HEK293 (cell line): Measurements from ENCODE around the gene ACAP3.
A peak's percentile ranks its signal among the peaks of the same experiment; 100 is the strongest.

ENCODE experiments used
- CTCF ChIA-PET: fragments of 350-600 bp; formaldehyde crosslinking; extraction: SDS; loops from one replicate; lab custom pipeline; 2021; ENCODE audit warnings: antibody characterized with exemption; lab: Yijun Ruan, JAX
- POLR2A ChIA-PET: fragments of 300-600 bp; formaldehyde crosslinking; extraction: SDS; loops from one replicate; lab custom pipeline; 2020; ENCODE audit warnings: antibody characterized with exemption, inconsistent platforms; lab: Yijun Ruan, JAX
- H3K27ac ChIP-seq: fragments of 200-500 bp; sonication (Bioruptor generic); 2 replicates; pipeline ENCODE4 v1.5.1; 2014; ENCODE audit warnings: low read depth, low read length, control low read depth, inconsistent platforms; ENCODE audit errors: extremely low read depth
- H3K36me3 ChIP-seq, 2 experiments: fragments of 200-500 bp in 1 of 2; sonication (Bioruptor generic) in 1 of 2; 1 replicate in 1 of 2; 2 replicates in 1 of 2; pipeline ENCODE4 v1.5.1; 2014 to 2017; ENCODE audit warnings: inconsistent platforms in 2 of 2, low read length in 2 of 2; ENCODE audit not compliant: control insufficient read depth in 2 of 2, insufficient read depth in 1 of 2
- H3K4me1 ChIP-seq: fragments of 200-500 bp; sonication (Bioruptor generic); 2 replicates; pipeline ENCODE4 v1.5.1; 2014; ENCODE audit warnings: mild to moderate bottlenecking, low read length, inconsistent platforms; ENCODE audit not compliant: control insufficient read depth, insufficient read depth
- H3K4me3 ChIP-seq: 2 replicates; pipeline ENCODE4 v1.5.1; 2011; ENCODE audit warnings: low read depth, mild to moderate bottlenecking, control low read depth, low read length, moderate library complexity
- H3K9me3 ChIP-seq: fragments of 200-500 bp; sonication (Bioruptor generic); 2 replicates; pipeline ENCODE4 v1.5.1; 2014; ENCODE audit warnings: low read depth, low read length, inconsistent platforms; ENCODE audit not compliant: control insufficient read depth, insufficient read depth
- HOXA7 ChIP-seq: sonication (generic); formaldehyde crosslinking; IDR thresholded peaks from 2 replicates; pipeline ENCODE4 v1.8.1; 2022; ENCODE audit warnings: missing genetic modification reagents, borderline replicate concordance
- KLF10 ChIP-seq: fragments of 450-650 bp; IDR thresholded peaks from 2 replicates; pipeline ENCODE4 v1.5.1; 2018; ENCODE audit warnings: missing biosample characterization, mild to moderate bottlenecking, missing genetic modification characterization
- MEIS1 ChIP-seq: sonication (generic); formaldehyde crosslinking; IDR thresholded peaks from 2 replicates; pipeline ENCODE4 v1.8.1; 2022; ENCODE audit warnings: missing genetic modification reagents, mild to moderate bottlenecking, borderline replicate concordance
- PATZ1 ChIP-seq: fragments of 450-650 bp; formaldehyde crosslinking; IDR thresholded peaks from 2 replicates; pipeline ENCODE4 v1.5.1; 2016; ENCODE audit warnings: missing biosample characterization, missing genetic modification characterization
- PRDM6 ChIP-seq: fragments of 450-650 bp; formaldehyde crosslinking; IDR thresholded peaks from 2 replicates; pipeline ENCODE4 v1.5.1; 2017; ENCODE audit warnings: missing biosample characterization, missing genetic modification characterization
- REST ChIP-seq: fragments of 450-650 bp; formaldehyde crosslinking; IDR thresholded peaks from 2 replicates; pipeline ENCODE4 v1.5.1; 2016; ENCODE audit warnings: missing biosample characterization, missing genetic modification characterization
- SALL2 ChIP-seq: fragments of 450-650 bp; formaldehyde crosslinking; IDR thresholded peaks from 2 replicates; pipeline ENCODE4 v1.5.0; 2017; ENCODE audit warnings: missing biosample characterization, mild to moderate bottlenecking, missing genetic modification characterization, borderline replicate concordance
- WT1 ChIP-seq: fragments of 450-650 bp; formaldehyde crosslinking; IDR thresholded peaks from 2 replicates; pipeline ENCODE4 v1.5.1; 2016; ENCODE audit warnings: missing biosample characterization, missing genetic modification characterization
- YY2 ChIP-seq: fragments of 450-650 bp; formaldehyde crosslinking; IDR thresholded peaks from 2 replicates; pipeline ENCODE4 v1.5.1; 2016; ENCODE audit warnings: missing biosample characterization, missing genetic modification characterization
- ZBTB17 ChIP-seq: fragments of 450-650 bp; formaldehyde crosslinking; IDR thresholded peaks from 2 replicates; pipeline ENCODE4 v1.5.1; 2016; ENCODE audit warnings: missing biosample characterization, missing genetic modification characterization
- ZBTB48 ChIP-seq: fragments of 450-650 bp; formaldehyde crosslinking; IDR thresholded peaks from 2 replicates; pipeline ENCODE4 v1.5.1; 2016; ENCODE audit warnings: missing biosample characterization, missing genetic modification characterization
- ZBTB8A ChIP-seq: fragments of 450-650 bp; formaldehyde crosslinking; IDR thresholded peaks from 2 replicates; pipeline ENCODE4 v1.5.1; 2016; ENCODE audit warnings: missing biosample characterization, missing genetic modification characterization
- ZFHX2 ChIP-seq: fragments of 450-650 bp; formaldehyde crosslinking; conservative IDR thresholded peaks from 2 replicates; pipeline ENCODE4 v1.5.1; 2016; ENCODE audit warnings: missing biosample characterization, missing genetic modification characterization
- ZIC2 ChIP-seq: fragments of 450-650 bp; formaldehyde crosslinking; IDR thresholded peaks from 2 replicates; pipeline ENCODE4 v1.5.1; 2016; ENCODE audit warnings: missing biosample characterization, missing genetic modification characterization
- ZNF26 ChIP-seq: fragments of 450-650 bp; formaldehyde crosslinking; IDR thresholded peaks from 2 replicates; pipeline ENCODE4 v1.5.1; 2016; ENCODE audit warnings: missing biosample characterization, missing genetic modification characterization
- ZNF423 ChIP-seq: fragments of 450-650 bp; formaldehyde crosslinking; IDR thresholded peaks from 2 replicates; pipeline ENCODE4 v1.5.1; 2016; ENCODE audit warnings: missing biosample characterization, missing genetic modification characterization
- ZNF488 ChIP-seq: fragments of 450-650 bp; formaldehyde crosslinking; IDR thresholded peaks from 2 replicates; pipeline ENCODE4 v1.5.1; 2016; ENCODE audit warnings: missing biosample characterization, missing genetic modification characterization
- ZNF514 ChIP-seq: fragments of 450-650 bp; formaldehyde crosslinking; IDR thresholded peaks from 2 replicates; pipeline ENCODE4 v1.5.1; 2016; ENCODE audit warnings: missing biosample characterization, missing genetic modification characterization
- ZNF626 ChIP-seq: fragments of 450-650 bp; sonication (Bioruptor Pico); formaldehyde crosslinking; IDR thresholded peaks from 2 replicates; pipeline ENCODE4 v1.5.1; 2018; ENCODE audit warnings: missing biosample characterization, missing genetic modification characterization, inconsistent platforms
- ZNF692 ChIP-seq: fragments of 450-650 bp; formaldehyde crosslinking; IDR thresholded peaks from 2 replicates; pipeline ENCODE4 v1.5.1; 2016; ENCODE audit warnings: missing biosample characterization, missing genetic modification characterization
- ZNF777 ChIP-seq: fragments of 450-650 bp; formaldehyde crosslinking; IDR thresholded peaks from 2 replicates; pipeline ENCODE4 v1.5.1; 2017; ENCODE audit warnings: missing biosample characterization, missing genetic modification characterization, borderline replicate concordance
- ZSCAN30 ChIP-seq: fragments of 450-650 bp; IDR thresholded peaks from 2 replicates; pipeline ENCODE4 v1.5.1; 2018; ENCODE audit warnings: missing biosample characterization, mild to moderate bottlenecking, missing genetic modification characterization, moderate library complexity

Gene ACAP3

GRCh38 chr1:1351511-1352427 is 44.0 kb upstream of the ACAP3 start (continued):
- TF ChIP-seq REST (tag by site-specific recombination) = no peak
- TF ChIP-seq SALL2 (tag by site-specific recombination) = no peak
- no peak for TF ChIP-seq ZNF777 (tag by site-specific recombination)
- no peak for TF ChIP-seq MEIS1 (CRISPR knock-in tag)
- TF ChIP-seq ZNF26 (tag by site-specific recombination) = no peak
- TF ChIP-seq ZNF626 = no peak

GRCh38 chr1:1349256-1350012 is 41.7 kb upstream of the ACAP3 start, which contains the start of gene DVL1:
DVL1 (minus strand) TSS chr1:1349418; CDS start chr1:1349065, 353 bp downstream.
- H3K36me3 ChIP-seq = peaks cover 0 to 11% of the 10 kb centered on the region in 2 experiments; a peak in 1 of 3 replicates
- H3K9me3 ChIP-seq = no peaks in the 10 kb centered on the region
- peak within 1 kb of the TSS; percentile 64 for H3K4me3 ChIP-seq
- peak within 1 kb of the TSS; percentile 96 for H3K27ac ChIP-seq
- ChIA-PET POLR2A (interaction anchor here (1.5 kb wide), 1 partner anchor 56 kb away, joined by 3 read pairs; no protein-coding TSS in a partner anchor), CTCF (no interaction called here)
- peaks cover 14% of the 10 kb centered on the region for H3K4me1 ChIP-seq
- TF ChIP-seq PATZ1 (tag by site-specific recombination) = 0 out of 2 replicates have a peak, but pooled peaks have one; percentile 37
- no peak for TF ChIP-seq PRDM6 (tag by site-specific recombination)
- no peak for TF ChIP-seq ZNF514 (tag by site-specific recombination)
- 0 out of 2 replicates have a peak, but pooled peaks have one; percentile 33 for TF ChIP-seq ZSCAN30 (tag by site-specific recombination)
- TF ChIP-seq ZIC2 (tag by site-specific recombination) = peak; percentile 41; the same call in 1 of the 2 replicates
- TF ChIP-seq ZBTB48 (tag by site-specific recombination) = 0 out of 2 replicates have a peak, but pooled peaks have one; percentile 21
- peak; percentile 85 for TF ChIP-seq ZBTB8A (tag by site-specific recombination)
- no peak for TF ChIP-seq ZNF423 (tag by site-specific recombination)
- no peak for TF ChIP-seq ZNF488 (tag by site-specific recombination)
- TF ChIP-seq ZNF692 (tag by site-specific recombination) = peak; percentile 28; the same call in 1 of the 2 replicates
- peak; percentile 42; the same call in 1 of the 2 replicates for TF ChIP-seq KLF10
- no peak for TF ChIP-seq YY2 (tag by site-specific recombination)
- TF ChIP-seq ZFHX2 (tag by site-specific recombination) = peak; percentile 41
- TF ChIP-seq HOXA7 (CRISPR knock-in tag) = no peak
- TF ChIP-seq ZBTB17 (tag by site-specific recombination) = no peak
- TF ChIP-seq WT1 = no peak
